K562 (cell line): ENCODE measurements around the gene PSMA8. TPM values are rescaled to one million over a fixed set of nuclear protein-coding genes. Genes with fewer than 3 reads are reported as not detected.

ENCODE experiments used
- ASH1L ChIP-seq: fragments of 450-650 bp; IDR thresholded peaks from 2 replicates; pipeline ENCODE4 v1.6.1; 2018; ENCODE audit warnings: borderline replicate concordance, mild to moderate bottlenecking, low read depth; ENCODE audit not compliant: partially characterized antibody
- ATF1 ChIP-seq, 2 experiments: fragments of 450-650 bp in 1 of 2; IDR thresholded peaks; 2 replicates each; pipeline ENCODE4 v1.6.1; 2016; ENCODE audit warnings: missing compliant biosample characterization in 1 of 2, missing genetic modification characterization in 1 of 2
- FOXA3 ChIP-seq, 2 experiments: fragments of 450-650 bp in 1 of 2; sonication (generic) in 1 of 2; formaldehyde crosslinking; IDR thresholded peaks in 1 of 2; conservative IDR thresholded peaks in 1 of 2; 2 replicates each; pipeline versions ENCODE4 v1.4.0 to v1.8.0; 2020 to 2022; ENCODE audit warnings: mild to moderate bottlenecking in 2 of 2, missing genetic modification reagents in 1 of 2
- KLF1 ChIP-seq: fragments of 450-650 bp; IDR thresholded peaks from 2 replicates; pipeline ENCODE4 v1.6.1; 2016; ENCODE audit warnings: missing genetic modification characterization, missing compliant biosample characterization
- MTA3 ChIP-seq: fragments of 450-650 bp; formaldehyde crosslinking; IDR thresholded peaks from 2 replicates; pipeline ENCODE4 v1.6.1; 2017; ENCODE audit warnings: mild to moderate bottlenecking, borderline replicate concordance
- RBM25 ChIP-seq: fragments of 200-400 bp; formaldehyde crosslinking; IDR thresholded peaks from 2 replicates; pipeline ENCODE4 v1.6.1; 2018; ENCODE audit warnings: low read length, low read depth, moderate library complexity; ENCODE audit not compliant: severe bottlenecking
- RFX5 ChIP-seq: IDR thresholded peaks from 2 replicates; pipeline ENCODE4 v1.6.1; 2011; ENCODE audit warnings: low read depth, mild to moderate bottlenecking, improper control_type of control experiment, low read length
- RFX7 ChIP-seq: fragments of 250-450 bp; sonication (Bioruptor Pico); IDR thresholded peaks from 2 replicates; pipeline ENCODE4 v1.5.1; 2021; ENCODE audit warnings: mild to moderate bottlenecking
- SAFB ChIP-seq: fragments of 200-400 bp; formaldehyde crosslinking; IDR thresholded peaks from 2 replicates; pipeline ENCODE4 v1.6.1; 2017; ENCODE audit warnings: low read depth, low read length, borderline replicate concordance
- ZEB2 ChIP-seq: fragments of 450-650 bp; IDR thresholded peaks from 2 replicates; pipeline ENCODE4 v1.6.1; 2016
- ZNF175 ChIP-seq: fragments of 200-800 bp; sonication (Bioruptor generic); IDR thresholded peaks from 2 replicates; pipeline ENCODE4 v1.6.1; 2016; ENCODE audit warnings: low read depth, mild to moderate bottlenecking, missing genetic modification characterization, missing compliant biosample characterization
- polyA plus RNA-seq, 8 experiments: library from polyadenylated mRNA; depleted of rRNA in 4 of 8; stranded (reverse) in 5 of 8; unstranded in 3 of 8; fragments of >200 nt; fragmentation: Nextera tagmentation in 2 of 8; fragmentation: Illumina TruSeq in 1 of 8; extraction: Ambion mirVana in 2 of 8; extraction: Trizol in 1 of 8; gene quantifications; 2 replicates each; pipeline versions ENCODE4 v1.2.1 to v1.2.3, GENCODE V29; 2011 to 2014; ENCODE audit warnings: inconsistent platforms in 1 of 8, missing spikeins in 1 of 8
- total RNA-seq, 7 experiments: library from RNA; depleted of rRNA in 6 of 7; stranded (reverse); fragments of >200 nt in 6 of 7; fragmentation: Illumina TruSeq in 2 of 7; extraction: Trizol in 2 of 7; gene quantifications; 2 replicates each; pipeline versions ENCODE4 v1.2.1 to v1.2.3, GENCODE V29; 2011 to 2021; ENCODE audit warnings: low replicate concordance in 1 of 7
- TF ChIP-seq, protein P1 (sequence below), 2 experiments: fragments of 450-650 bp; IDR thresholded peaks; 2 replicates each; pipeline ENCODE4 v1.6.1; 2018; ENCODE audit warnings: mild to moderate bottlenecking in 2 of 2, low read depth in 1 of 2; ENCODE audit not compliant: partially characterized antibody in 2 of 2
- TF ChIP-seq, protein P2 (sequence below): fragments of 450-650 bp; IDR thresholded peaks from one replicate; pipeline ENCODE4 v1.6.1; 2018; ENCODE audit warnings: mild to moderate bottlenecking, moderate library complexity; ENCODE audit not compliant: partially characterized antibody
- TF ChIP-seq, protein P3 (sequence below): fragments of 450-650 bp; formaldehyde crosslinking; IDR thresholded peaks from 2 replicates; pipeline ENCODE4 v1.4.0; 2022; ENCODE audit warnings: missing genetic modification characterization
- TF ChIP-seq, protein P4 (sequence below), 2 experiments: IDR thresholded peaks; 2 replicates each; pipeline ENCODE4 v1.6.1; 2012; ENCODE audit warnings: improper control_type of control experiment in 2 of 2, low read depth in 2 of 2, low read length in 2 of 2, borderline replicate concordance in 1 of 2
- TF ChIP-seq, protein P5 (sequence below), 2 experiments: fragments of 250-450 bp in 1 of 2; fragments of 450-650 bp in 1 of 2; sonication (Bioruptor Pico) in 1 of 2; IDR thresholded peaks; 2 replicates each; pipeline versions ENCODE4 v1.6.1 to v1.8.0; 2016 to 2021; ENCODE audit warnings: mild to moderate bottlenecking in 2 of 2, moderate library complexity in 2 of 2, missing compliant biosample characterization in 1 of 2, missing genetic modification characterization in 1 of 2

PSMA8 gene
- total and polyA plus RNA-seq, 9 of the 15 experiments (the other 6 are each of a cell fraction or from before 2014, with no cell fraction given), result not detected

DNA sequence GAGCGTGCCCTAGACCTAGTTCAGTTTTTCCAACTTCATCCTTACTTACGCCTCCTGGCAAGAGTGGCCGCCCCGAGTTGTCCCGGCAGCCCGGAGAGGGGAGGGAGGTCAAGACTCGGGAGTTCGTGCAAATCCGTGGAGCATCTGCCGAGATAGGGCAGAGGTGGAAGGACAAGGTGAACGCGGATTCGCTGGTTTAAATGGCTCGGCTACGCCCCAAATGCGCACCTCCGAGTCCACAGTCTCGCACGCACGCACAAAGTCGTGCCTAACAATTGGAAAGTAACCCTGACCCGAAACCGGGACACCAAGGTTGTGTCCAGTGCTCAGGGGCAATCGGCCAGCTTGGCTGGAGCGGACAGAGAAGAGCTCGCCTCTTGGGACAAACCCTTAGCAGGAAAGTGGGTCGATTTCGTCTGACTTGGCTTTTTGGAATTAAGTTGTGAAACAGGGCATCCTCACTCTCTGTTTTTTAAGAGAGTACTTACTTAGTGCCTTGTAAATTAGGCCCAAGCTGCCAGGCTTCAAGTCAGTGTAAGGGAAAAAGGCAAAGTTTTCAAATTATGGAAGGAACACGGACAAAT, 42.5 kb upstream of the PSMA8 start (continued):
- TF ChIP-seq, protein P1, sequence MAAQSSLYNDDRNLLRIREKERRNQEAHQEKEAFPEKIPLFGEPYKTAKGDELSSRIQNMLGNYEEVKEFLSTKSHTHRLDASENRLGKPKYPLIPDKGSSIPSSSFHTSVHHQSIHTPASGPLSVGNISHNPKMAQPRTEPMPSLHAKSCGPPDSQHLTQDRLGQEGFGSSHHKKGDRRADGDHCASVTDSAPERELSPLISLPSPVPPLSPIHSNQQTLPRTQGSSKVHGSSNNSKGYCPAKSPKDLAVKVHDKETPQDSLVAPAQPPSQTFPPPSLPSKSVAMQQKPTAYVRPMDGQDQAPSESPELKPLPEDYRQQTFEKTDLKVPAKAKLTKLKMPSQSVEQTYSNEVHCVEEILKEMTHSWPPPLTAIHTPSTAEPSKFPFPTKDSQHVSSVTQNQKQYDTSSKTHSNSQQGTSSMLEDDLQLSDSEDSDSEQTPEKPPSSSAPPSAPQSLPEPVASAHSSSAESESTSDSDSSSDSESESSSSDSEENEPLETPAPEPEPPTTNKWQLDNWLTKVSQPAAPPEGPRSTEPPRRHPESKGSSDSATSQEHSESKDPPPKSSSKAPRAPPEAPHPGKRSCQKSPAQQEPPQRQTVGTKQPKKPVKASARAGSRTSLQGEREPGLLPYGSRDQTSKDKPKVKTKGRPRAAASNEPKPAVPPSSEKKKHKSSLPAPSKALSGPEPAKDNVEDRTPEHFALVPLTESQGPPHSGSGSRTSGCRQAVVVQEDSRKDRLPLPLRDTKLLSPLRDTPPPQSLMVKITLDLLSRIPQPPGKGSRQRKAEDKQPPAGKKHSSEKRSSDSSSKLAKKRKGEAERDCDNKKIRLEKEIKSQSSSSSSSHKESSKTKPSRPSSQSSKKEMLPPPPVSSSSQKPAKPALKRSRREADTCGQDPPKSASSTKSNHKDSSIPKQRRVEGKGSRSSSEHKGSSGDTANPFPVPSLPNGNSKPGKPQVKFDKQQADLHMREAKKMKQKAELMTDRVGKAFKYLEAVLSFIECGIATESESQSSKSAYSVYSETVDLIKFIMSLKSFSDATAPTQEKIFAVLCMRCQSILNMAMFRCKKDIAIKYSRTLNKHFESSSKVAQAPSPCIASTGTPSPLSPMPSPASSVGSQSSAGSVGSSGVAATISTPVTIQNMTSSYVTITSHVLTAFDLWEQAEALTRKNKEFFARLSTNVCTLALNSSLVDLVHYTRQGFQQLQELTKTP (IDR thresholded peaks at IDR 0.05; ENCODE audit: low read depth in 1 of 2, partially characterized antibody in 2 of 2), result no peak
- TF ChIP-seq RFX5 (no peak), ASH1L (no peak), ATF1 (CRISPR knock-in tag; IDR thresholded peaks at IDR 0.05) (no peak), ATF1 (tag; IDR thresholded peaks at IDR 0.05) (peak; percentile 59), RBM25 (no peak), KLF1 (tag) (0 out of 2 replicates have a peak, but pooled peaks have one; percentile 46), RFX7 (no peak), FOXA3 (CRISPR knock-in tag; conservative IDR thresholded peaks at IDR 0.05 in 1 of 2, IDR thresholded peaks at IDR 0.05 in 1 of 2) (0 out of 4 replicates have a peak, but pooled peaks of 1 of the 2 experiments have one; percentile 32), SAFB (0 out of 2 replicates have a peak, but pooled peaks have one; percentile 71), ZNF175 (no peak), ZEB2 (no peak; the same call in 1 of the 2 replicates), MTA3 (peak; percentile 77; the same call in 1 of the 2 replicates)
- TF ChIP-seq, protein P2, sequence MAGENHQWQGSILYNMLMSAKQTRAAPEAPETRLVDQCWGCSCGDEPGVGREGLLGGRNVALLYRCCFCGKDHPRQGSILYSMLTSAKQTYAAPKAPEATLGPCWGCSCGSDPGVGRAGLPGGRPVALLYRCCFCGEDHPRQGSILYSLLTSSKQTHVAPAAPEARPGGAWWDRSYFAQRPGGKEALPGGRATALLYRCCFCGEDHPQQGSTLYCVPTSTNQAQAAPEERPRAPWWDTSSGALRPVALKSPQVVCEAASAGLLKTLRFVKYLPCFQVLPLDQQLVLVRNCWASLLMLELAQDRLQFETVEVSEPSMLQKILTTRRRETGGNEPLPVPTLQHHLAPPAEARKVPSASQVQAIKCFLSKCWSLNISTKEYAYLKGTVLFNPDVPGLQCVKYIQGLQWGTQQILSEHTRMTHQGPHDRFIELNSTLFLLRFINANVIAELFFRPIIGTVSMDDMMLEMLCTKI, result no peak
- TF ChIP-seq, protein P3, sequence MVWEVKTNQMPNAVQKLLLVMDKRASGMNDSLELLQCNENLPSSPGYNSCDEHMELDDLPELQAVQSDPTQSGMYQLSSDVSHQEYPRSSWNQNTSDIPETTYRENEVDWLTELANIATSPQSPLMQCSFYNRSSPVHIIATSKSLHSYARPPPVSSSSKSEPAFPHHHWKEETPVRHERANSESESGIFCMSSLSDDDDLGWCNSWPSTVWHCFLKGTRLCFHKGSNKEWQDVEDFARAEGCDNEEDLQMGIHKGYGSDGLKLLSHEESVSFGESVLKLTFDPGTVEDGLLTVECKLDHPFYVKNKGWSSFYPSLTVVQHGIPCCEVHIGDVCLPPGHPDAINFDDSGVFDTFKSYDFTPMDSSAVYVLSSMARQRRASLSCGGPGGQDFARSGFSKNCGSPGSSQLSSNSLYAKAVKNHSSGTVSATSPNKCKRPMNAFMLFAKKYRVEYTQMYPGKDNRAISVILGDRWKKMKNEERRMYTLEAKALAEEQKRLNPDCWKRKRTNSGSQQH, result no peak
- TF ChIP-seq, protein P4, sequence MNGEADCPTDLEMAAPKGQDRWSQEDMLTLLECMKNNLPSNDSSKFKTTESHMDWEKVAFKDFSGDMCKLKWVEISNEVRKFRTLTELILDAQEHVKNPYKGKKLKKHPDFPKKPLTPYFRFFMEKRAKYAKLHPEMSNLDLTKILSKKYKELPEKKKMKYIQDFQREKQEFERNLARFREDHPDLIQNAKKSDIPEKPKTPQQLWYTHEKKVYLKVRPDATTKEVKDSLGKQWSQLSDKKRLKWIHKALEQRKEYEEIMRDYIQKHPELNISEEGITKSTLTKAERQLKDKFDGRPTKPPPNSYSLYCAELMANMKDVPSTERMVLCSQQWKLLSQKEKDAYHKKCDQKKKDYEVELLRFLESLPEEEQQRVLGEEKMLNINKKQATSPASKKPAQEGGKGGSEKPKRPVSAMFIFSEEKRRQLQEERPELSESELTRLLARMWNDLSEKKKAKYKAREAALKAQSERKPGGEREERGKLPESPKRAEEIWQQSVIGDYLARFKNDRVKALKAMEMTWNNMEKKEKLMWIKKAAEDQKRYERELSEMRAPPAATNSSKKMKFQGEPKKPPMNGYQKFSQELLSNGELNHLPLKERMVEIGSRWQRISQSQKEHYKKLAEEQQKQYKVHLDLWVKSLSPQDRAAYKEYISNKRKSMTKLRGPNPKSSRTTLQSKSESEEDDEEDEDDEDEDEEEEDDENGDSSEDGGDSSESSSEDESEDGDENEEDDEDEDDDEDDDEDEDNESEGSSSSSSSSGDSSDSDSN (IDR thresholded peaks at IDR 0.05; ENCODE audit: borderline replicate concordance in 1 of 2, low read depth in 2 of 2, low read length in 2 of 2), result 0 out of 4 replicates have a peak, but pooled peaks of 1 of the 2 experiments have one; percentile 30
- TF ChIP-seq, protein P5, sequence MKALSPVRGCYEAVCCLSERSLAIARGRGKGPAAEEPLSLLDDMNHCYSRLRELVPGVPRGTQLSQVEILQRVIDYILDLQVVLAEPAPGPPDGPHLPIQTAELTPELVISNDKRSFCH (CRISPR knock-in tag; IDR thresholded peaks at IDR 0.05), result no peak
- TF ChIP-seq, protein P5 (tag; IDR thresholded peaks at IDR 0.05), result no peak
